Suprapubic skin (tissue), 3 donors: ENCODE results near the gene PRMT3.

ENCODE experiments used
- POLR2A ChIP-seq, 2 donors: fragments of 450-650 bp; IDR thresholded peaks; one replicate each; pipeline ENCODE4 v1.6.1; 2017; ENCODE audit warnings: antibody characterized with exemption in 2 of 2, mild to moderate bottlenecking in 2 of 2, moderate library complexity in 2 of 2
- TF ChIP-seq, protein P1 (sequence below), 2 donors: fragments of 200-600 bp in 1 of 2; fragments of 450-650 bp in 1 of 2; sonication (generic) in 1 of 2; IDR thresholded peaks; one replicate each; pipeline ENCODE4 v1.5.1; 2016 to 2019; ENCODE audit warnings: antibody characterized with exemption in 2 of 2, mild to moderate bottlenecking in 1 of 2, moderate library complexity in 1 of 2

DNA sequence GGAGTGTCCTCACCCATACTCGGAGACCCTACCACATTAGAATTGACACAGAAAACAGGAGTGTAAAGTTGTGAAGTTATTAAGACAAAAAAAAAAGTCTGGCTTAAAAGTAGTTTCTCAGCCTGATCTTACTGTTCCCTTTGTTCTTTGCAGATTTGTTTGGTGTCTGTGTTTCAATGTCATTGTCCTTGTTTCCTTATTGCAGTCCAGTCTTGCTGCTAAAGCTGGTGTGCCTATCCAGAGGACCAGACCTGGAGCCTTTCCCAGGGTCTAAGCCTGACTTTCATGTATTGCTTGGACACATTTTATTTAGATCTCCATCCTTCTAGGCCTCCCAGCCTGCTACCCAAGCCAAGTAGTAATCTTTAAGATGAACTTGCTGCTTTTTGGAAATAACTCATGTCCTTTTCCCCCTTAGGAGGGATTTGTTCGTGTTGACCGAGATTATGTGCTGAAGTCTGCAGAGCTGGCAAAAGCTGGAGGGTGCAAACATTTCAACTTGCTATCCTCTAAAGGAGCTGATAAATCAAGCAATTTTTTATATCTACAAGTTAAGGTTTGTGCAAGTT is 11.3 kb upstream of the PRMT3 start:
- no peak for TF ChIP-seq POLR2A (IDR thresholded peaks at IDR 0.05)
- TF ChIP-seq, protein P1, sequence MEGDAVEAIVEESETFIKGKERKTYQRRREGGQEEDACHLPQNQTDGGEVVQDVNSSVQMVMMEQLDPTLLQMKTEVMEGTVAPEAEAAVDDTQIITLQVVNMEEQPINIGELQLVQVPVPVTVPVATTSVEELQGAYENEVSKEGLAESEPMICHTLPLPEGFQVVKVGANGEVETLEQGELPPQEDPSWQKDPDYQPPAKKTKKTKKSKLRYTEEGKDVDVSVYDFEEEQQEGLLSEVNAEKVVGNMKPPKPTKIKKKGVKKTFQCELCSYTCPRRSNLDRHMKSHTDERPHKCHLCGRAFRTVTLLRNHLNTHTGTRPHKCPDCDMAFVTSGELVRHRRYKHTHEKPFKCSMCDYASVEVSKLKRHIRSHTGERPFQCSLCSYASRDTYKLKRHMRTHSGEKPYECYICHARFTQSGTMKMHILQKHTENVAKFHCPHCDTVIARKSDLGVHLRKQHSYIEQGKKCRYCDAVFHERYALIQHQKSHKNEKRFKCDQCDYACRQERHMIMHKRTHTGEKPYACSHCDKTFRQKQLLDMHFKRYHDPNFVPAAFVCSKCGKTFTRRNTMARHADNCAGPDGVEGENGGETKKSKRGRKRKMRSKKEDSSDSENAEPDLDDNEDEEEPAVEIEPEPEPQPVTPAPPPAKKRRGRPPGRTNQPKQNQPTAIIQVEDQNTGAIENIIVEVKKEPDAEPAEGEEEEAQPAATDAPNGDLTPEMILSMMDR (IDR thresholded peaks at IDR 0.05) = no peak
